GM11168 (cell line): Measurements from ENCODE around the gene CTDSPL.
"Not testable (repeated sequence)": the region's sequence is repeated elsewhere in the genome, so short reads cannot be mapped to it uniquely, and the experiment has no call there.

Experiments
- in situ Hi-C: fragments of 300-500 bp; cut with MboI; formaldehyde crosslinking; loops from one replicate; pipeline ENCODE4 v1.12.0; 2022; ENCODE audit warnings: low sequenced_read_pairs; ENCODE audit not compliant: unreplicated experiment

The CTDSPL gene

GRCh38 chr3:37981348-37981664 is 119.6 kb downstream of the CTDSPL start:
- in situ Hi-C loops = no loop called here

DNA sequence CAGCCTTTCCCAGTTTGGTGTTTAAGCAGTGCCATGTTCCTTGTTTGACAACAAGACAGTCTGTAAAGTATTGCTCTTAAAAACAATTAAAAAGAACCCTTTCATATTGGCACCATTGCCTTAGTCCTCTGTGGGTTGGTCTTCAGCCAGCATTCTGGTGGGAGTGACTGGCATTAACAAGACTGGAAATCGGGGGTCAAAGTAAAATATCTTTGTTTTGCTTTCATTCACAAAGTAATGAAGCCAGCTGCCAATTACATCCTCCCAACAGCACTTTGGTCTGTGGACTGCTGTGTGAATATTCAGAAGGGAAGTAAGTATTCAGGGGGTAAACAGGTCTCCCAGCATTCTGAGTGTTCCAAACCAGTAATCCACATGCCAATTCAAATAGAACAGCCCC is 120.7 kb downstream of the CTDSPL start:
- in situ Hi-C loops = no loop called here

DNA sequence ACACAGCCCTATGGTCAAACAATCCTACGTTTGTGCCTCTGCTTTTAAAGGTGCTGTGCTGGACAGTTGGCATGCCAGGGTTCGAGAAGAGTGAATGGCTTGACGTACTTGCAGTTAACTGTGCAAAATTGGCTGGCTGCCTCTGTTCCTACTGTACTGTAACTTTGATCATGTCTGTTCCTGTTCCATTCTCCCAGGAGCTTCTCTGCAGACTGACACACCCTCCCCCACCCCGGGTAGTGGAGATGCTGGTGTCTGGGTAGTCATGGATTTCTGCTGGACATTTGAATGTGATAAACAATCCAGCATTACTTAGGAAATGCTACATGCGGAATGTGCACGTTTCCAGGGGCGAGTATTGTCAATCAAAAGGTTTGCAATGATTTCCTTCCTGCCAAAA is 122.4 kb downstream of the CTDSPL start:
- in situ Hi-C loops = no loop called here

- in situ Hi-C loops = no loop called here
These were observed 122.9 kb downstream of the CTDSPL start for GRCh38 chr3:37984596-37984995.

- in situ Hi-C loops = no loop called here
These were observed 124.1 kb downstream of the CTDSPL start for GRCh38 chr3:37985637-37986320.

DNA sequence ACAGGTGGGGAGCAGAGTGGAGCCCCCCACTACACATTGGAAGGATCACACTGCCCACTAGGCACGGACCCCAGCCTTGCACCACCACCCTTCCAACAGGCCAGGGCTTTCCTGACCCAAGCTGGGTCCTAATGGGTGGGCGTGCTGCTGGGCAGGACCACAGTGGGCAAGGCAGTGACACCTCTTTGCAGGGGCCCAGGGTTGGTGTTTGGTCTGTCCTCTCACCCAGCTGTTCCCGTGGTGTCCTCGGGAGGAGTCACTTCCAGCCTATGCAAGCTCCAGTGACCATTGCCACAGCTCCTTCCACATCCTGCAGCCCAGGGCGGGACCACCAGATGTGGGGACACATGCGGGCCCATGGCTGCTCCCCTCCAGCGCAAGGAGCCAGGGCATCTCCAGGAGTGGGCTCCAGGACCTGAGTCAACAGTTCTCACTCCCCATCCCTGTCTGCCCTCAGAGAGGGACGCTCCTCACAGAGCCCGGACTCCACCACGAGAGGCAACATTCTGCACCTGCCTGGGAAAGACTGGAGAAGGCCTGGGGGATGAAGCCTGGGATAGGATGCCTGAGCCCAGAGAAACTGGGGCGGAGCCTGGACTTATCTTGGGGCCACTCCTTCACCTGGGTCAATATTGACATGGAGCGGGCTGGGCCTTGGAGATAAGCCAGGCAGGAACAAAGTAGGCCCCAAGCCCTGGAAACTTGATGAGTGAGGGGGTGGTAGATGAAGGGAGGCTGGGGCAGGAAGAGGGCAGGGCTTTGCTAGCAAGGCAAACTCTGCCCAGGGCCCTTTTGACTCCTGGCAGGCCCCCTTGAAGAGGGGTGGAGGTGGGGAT is 125.0 kb downstream of the CTDSPL start:
- in situ Hi-C loops = no loop called here

GRCh38 chr3:37987315-37987697 is 125.6 kb downstream of the CTDSPL start:
- in situ Hi-C loops = no loop called here

GRCh38 chr3:37987751-37988179 is 126.1 kb downstream of the CTDSPL start:
- in situ Hi-C loops = no loop called here

- in situ Hi-C loops = not testable (repeated sequence)
These were observed 126.7 kb downstream of the CTDSPL start for GRCh38 chr3:37988376-37988775.

GRCh38 chr3:37988931-37989525 is 127.3 kb downstream of the CTDSPL start:
- in situ Hi-C loops = no loop called here

GRCh38 chr3:37989821-37990480 is 128.3 kb downstream of the CTDSPL start:
- in situ Hi-C loops = no loop called here

DNA sequence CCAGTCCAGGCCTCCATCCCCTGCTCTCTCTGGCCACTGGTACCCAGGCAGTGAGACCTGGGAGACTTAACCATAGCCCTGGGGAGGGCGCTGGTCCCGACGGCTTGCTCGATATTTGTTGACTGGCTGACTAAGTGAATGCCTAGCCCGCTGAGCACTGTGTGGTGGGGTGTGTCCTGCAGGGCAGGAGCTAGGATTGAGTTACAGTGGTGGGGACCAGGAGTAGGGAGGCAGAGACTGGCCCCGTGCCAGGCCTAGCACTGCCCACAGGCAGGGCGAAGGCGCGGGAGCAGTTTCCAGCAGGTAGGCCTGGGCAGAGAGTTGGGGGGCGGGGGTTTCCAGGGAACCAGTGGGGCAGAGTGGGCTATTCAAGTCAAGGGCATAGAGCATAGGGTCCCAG is 128.8 kb downstream of the CTDSPL start, which contains the start of gene VILL:
Gene VILL, plus strand, starts transcription at position 260 of the 400 bp plus-strand sequence. CDS start 2,887 bp downstream, outside the sequence.
- in situ Hi-C loops = no loop called here

DNA sequence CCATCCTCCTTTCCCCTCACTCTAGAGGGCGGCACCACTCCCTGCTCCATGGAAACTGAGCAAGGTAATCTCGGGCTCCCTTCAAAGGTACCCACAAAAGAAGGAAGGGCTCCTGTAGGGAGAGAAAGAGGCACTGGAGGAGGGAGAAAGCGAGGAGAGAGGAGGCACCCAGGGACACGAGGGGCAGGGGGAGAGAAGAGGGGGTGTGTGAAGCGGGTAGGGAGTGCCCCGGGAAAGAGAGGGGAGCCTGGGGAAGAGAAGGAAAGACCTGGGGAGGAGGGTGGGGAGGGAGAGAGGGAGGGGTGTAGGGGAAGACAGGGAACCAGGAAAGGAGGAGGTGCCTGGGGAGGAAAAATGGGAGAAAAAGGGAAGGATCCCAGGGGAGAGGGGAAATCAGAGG is 129.4 kb downstream of the CTDSPL start:
- in situ Hi-C loops = no loop called here

- in situ Hi-C loops = no loop called here
These were observed 130.1 kb downstream of the CTDSPL start for GRCh38 chr3:37991823-37992222.

GRCh38 chr3:37992271-37993066 is 130.8 kb downstream of the CTDSPL start:
- in situ Hi-C loops = no loop called here

- in situ Hi-C loops = no loop called here
These were observed 131.4 kb downstream of the CTDSPL start for GRCh38 chr3:37993067-37993455.

DNA sequence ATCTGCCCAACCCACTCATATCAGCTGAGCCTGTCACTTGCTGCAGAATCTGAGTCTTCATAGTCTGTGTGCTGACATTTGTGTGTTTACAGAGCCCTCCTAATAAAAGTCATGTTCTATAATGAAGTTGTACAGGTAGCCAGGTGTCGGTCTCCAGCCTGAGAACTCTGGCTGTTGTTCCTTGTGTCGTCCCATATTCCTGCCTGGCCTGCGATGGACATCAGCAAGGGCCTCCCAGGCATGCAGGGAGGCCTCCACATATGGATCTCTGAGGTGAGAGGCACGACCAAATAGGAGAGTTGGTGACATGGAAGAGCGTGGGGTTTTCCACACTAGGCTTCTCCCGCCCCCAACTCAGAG is 131.8 kb downstream of the CTDSPL start:
- in situ Hi-C loops = no loop called here

GRCh38 chr3:37993820-37994638 is 132.3 kb downstream of the CTDSPL start:
- in situ Hi-C loops = no loop called here

GRCh38 chr3:37994639-37994972 is 132.9 kb downstream of the CTDSPL start:
- in situ Hi-C loops = no loop called here
